ENCODE data around the gene SLC39A11.

The SLC39A11 gene

GRCh38 chr17:72749119-72749572 lies 343.3 kb downstream of the SLC39A11 start:
- no peak for DNase-seq (ENCODE audit: low read depth, low spot score)

- no peak for DNase-seq (ENCODE audit: low read depth, low spot score)
Observed at GRCh38 chr17:72747501-72747900, 345.0 kb downstream of the SLC39A11 start.

- no peak for DNase-seq (ENCODE audit: low read depth, low spot score)
Observed at GRCh38 chr17:72745241-72745640, 347.2 kb downstream of the SLC39A11 start.

DNA sequence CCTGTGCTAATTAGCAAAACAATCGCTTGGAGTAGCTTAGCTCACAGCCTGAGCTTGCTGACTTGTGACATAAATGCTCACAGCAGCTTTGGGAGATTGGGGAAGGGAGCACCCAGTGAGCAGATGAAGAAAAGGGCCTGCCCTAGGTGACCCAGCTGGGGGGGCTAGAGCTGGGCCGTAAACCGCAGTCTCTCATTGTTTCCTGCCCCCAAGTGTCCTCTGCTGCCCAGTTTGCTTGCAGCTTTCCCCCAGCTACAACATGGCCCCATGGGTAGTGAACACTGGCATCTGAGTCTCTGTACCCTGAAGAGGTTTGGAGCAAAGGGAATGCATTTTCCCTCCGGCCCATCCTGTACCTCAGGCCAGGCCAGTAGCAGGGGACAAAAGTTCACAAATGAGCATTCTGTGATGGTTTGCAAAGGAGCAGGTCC lies 349.4 kb downstream of the SLC39A11 start:
- no peak for DNase-seq (ENCODE audit: low read depth, low spot score)

- no peak for DNase-seq (ENCODE audit: low read depth, low spot score)
Observed at GRCh38 chr17:72737151-72737690, 355.3 kb downstream of the SLC39A11 start.

DNA sequence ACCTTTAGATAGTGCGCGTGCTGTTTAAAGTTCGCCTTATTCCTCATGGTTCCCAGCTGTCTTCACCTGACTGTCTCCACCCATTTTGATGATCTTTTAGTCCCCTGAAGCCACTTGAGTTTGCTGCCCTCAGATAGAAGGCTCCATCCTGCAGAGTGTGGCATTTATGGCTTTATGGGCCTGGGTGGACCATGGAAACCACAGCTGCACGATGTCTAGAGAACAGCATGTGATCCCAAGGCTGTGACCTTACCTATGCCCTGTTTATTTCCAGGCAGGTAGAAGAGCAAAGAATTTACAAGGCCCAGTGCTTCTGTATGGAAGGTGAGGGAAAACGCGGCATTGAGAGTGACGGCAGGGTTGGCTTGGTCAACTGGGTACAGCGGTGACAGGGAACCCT lies 356.9 kb downstream of the SLC39A11 start:
- no peak for DNase-seq (ENCODE audit: low read depth, low spot score)

- DNase-seq (ENCODE audit: low read depth, low spot score): no peak
Observed at GRCh38 chr17:72735048-72735447, 357.4 kb downstream of the SLC39A11 start.

- no peak for DNase-seq (ENCODE audit: low read depth, low spot score)
Observed at GRCh38 chr17:72734613-72735012, 357.9 kb downstream of the SLC39A11 start.

GRCh38 chr17:72733619-72734282 lies 358.7 kb downstream of the SLC39A11 start:
- no peak for DNase-seq (ENCODE audit: low read depth, low spot score)

- no peak for DNase-seq (ENCODE audit: low read depth, low spot score)
Observed at GRCh38 chr17:72732893-72733618, 359.4 kb downstream of the SLC39A11 start.

GRCh38 chr17:72730077-72730476 lies 362.4 kb downstream of the SLC39A11 start:
- no peak for DNase-seq (ENCODE audit: low read depth, low spot score)

GRCh38 chr17:72726936-72727335 lies 365.6 kb downstream of the SLC39A11 start:
- no peak for DNase-seq (ENCODE audit: low read depth, low spot score)

DNA sequence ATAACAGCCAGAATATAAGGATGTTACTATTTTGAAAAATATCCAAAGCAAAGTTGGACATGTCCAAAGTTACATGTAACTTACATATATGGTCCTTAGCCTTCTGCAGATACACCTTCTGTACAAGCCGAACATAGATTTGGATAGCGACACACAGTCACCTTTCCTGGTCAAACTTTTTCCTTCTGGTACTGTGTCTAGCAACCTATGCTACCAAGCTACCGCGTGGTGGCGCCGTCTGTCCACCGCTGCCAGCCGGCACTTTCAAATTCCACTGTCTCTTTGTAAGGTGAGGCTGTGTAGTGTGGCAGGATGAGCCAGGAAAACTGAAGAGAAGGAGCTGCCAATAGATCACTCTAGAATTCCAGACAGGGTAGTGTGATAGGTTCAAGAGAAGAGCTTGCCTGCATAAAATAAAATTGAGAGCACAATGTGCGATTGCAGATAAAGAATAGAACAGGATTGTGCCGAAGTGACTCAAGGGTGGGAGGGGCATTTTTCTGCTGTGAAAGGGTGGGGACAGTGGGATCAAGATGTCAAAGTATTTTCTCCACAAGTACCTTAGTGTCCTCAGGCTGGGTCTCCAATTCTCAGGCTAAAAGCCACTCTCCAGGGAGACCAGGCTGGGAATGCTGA lies 366.9 kb downstream of the SLC39A11 start:
- DNase-seq (ENCODE audit: low read depth, low spot score): peak; percentile 31

DNA sequence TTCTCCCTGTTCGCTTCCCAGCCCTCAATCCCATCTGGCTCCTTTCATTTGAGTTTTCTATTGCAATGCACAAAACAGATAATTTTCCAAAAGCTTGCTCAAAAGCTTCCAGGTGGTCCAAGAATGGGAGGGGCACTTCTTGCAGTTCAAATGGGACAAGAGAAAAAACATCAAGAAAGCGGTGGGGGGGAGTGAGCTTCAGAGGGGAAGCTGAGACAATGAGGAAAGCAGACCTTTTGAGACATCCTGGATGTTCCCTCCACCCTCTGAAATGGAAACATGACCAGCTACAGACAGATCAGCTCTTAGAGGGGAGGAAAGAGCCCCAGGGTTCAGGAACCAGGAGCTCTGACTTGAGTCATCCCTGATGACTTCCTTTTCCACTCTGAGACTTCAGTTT lies 368.2 kb downstream of the SLC39A11 start:
- peak; percentile 17 for DNase-seq (ENCODE audit: low read depth, low spot score)

GRCh38 chr17:72723711-72724110 lies 368.8 kb downstream of the SLC39A11 start:
- DNase-seq (ENCODE audit: low read depth, low spot score): no peak

DNA sequence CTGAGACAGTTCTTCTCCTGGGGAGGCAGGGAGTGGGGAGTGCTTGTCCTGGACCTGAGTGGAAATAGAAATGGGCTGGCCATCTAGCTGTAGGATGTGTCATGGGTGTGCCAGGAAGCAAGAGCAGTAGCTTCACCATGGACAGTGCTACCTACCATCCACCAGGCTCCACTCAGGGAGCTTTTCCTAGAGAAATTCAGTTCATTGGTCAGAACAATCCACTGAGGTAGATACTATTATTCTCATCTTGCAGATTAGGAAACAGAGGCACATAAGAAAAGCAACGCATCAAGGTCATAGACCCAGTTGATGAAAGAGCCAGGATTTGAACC lies 372.0 kb downstream of the SLC39A11 start:
- no peak for DNase-seq (ENCODE audit: low read depth, low spot score)

GRCh38 chr17:72719578-72720493 lies 372.7 kb downstream of the SLC39A11 start:
- peak; percentile 10 for DNase-seq (ENCODE audit: low read depth, low spot score)

DNA sequence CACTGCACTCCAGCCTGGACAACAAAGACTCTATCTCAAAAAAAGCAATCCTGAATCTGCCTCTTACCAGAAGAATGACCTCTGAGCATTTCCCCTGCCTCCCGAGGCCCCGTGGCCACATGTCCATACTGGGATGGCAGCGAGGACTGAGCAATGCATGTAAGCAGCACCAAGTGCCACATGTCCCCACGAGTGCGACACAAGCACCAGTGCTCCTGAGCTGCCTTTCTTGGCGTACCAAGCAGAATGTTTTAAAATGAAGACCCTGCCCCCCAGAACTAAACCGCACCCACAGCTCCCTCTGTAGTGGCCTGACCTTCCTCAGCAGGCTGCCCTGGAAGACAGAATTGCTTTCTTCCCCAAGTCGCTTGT lies 373.3 kb downstream of the SLC39A11 start:
- DNase-seq (ENCODE audit: low read depth, low spot score): no peak

DNA sequence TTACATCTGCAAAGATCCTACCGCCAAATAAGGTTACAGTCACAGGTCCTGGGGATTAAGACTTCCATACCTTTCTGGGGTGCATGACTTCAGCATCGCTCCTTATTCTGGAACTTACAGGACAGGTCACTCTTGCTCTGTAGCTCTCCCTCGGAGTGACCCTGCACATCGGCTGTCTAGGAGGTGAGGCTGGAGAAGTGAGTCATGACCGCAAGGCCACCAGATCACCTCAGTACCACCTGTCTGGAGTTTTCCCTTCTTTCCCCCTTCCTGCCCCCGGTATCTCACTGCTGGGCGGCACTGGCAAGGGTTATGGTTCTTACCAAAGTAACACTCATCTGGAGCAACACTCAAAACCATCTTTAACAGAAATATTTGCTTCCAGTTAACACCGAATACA lies 374.8 kb downstream of the SLC39A11 start:
- DNase-seq (ENCODE audit: low read depth, low spot score): no peak

DNA sequence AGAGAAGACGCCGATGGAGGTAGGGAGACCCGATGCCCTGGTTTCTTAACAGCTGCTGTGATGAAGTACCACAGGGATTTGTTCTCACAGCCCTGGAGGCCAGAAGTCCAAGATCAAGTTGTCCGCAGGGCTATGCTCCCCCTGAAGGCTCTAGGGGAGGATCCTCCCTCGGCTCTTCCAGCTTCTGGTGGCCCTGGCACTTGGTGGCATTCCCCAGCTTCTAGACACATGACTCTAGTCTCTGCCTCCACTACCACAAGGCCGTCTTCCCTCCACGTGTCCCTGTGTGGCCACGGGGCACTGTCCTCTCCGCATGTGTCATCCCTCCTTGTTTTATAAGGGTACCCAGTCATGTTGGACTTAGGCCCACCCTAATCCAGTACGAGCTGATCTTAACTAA lies 375.2 kb downstream of the SLC39A11 start:
- no peak for DNase-seq (ENCODE audit: low read depth, low spot score)

DNA sequence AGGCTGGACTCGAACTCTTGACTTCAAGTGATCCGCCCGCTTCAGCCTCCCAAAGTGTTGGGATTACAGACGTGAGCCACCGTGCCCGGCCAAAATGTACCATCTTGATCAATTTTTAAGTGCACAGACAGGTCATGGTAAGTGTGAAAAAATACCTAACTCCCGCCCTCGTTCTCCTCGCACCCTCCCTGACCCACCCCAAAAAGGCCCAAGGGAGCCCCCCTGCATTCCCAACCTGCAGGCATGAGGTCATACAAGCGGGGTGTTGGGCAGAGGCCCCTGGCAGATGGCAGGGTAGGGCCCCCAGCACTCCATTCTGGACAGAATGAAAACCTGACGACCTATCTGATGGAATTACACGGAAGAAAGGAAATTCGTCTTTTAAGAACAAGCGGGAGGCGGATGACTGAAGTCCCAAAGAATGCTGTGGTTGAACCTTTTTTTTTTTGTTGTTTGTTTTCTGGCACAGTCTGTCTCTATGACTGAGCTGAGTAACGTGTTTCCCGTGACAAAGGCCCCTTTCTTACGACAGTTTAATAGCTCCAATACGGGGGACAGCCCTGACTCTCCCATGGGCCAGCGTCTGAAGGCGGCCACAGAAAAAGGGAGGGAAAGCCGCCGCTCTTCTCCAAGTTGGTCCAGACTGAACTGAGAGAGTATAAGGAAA lies 376.4 kb downstream of the SLC39A11 start:
- DNase-seq (ENCODE audit: low read depth, low spot score): peak; percentile 68
